Measurements from ENCODE around the gene CCR2.

The CCR2 gene

GRCh38 chr3:46354478-46354877 is 567 bp downstream of the CCR2 start:
- DNase-seq (ENCODE audit: low read depth, low spot score) = no peak

GRCh38 chr3:46354984-46355383 is 1.1 kb downstream of the CCR2 start:
- no peak for DNase-seq (ENCODE audit: low read depth, low spot score)

GRCh38 chr3:46356276-46356675 is 2.4 kb downstream of the CCR2 start:
- no peak for DNase-seq (ENCODE audit: low read depth, low spot score)

- no peak for DNase-seq (ENCODE audit: low read depth, low spot score)
These were observed 3.0 kb downstream of the CCR2 start for GRCh38 chr3:46356909-46357308.

- DNase-seq (ENCODE audit: low read depth, low spot score) = no peak
These were observed 4.6 kb downstream of the CCR2 start for GRCh38 chr3:46358466-46358865.

GRCh38 chr3:46359733-46360493 is 6.0 kb downstream of the CCR2 start:
- DNase-seq (ENCODE audit: low read depth, low spot score) = no peak

GRCh38 chr3:46360907-46361306 is 7.0 kb downstream of the CCR2 start:
- no peak for DNase-seq (ENCODE audit: low read depth, low spot score)

GRCh38 chr3:46361408-46362283 is 7.7 kb downstream of the CCR2 start:
- DNase-seq (ENCODE audit: low read depth, low spot score) = no peak

GRCh38 chr3:46365041-46365440 is 11.1 kb downstream of the CCR2 start:
- no peak for DNase-seq (ENCODE audit: low read depth, low spot score)

- DNase-seq (ENCODE audit: low read depth, low spot score) = no peak
These were observed 12.0 kb downstream of the CCR2 start for GRCh38 chr3:46365737-46366524.

- no peak for DNase-seq (ENCODE audit: low read depth, low spot score)
These were observed 13.9 kb downstream of the CCR2 start for GRCh38 chr3:46367811-46368210.

- DNase-seq (ENCODE audit: low read depth, low spot score) = no peak
These were observed 14.7 kb downstream of the CCR2 start for GRCh38 chr3:46368569-46368968.

- no peak for DNase-seq (ENCODE audit: low read depth, low spot score)
These were observed 15.2 kb downstream of the CCR2 start for GRCh38 chr3:46369151-46369550.

- no peak for DNase-seq (ENCODE audit: low read depth, low spot score)
These were observed 15.8 kb downstream of the CCR2 start for GRCh38 chr3:46369675-46370132.

- DNase-seq (ENCODE audit: low read depth, low spot score) = no peak
These were observed 17.1 kb downstream of the CCR2 start, which contains the start of gene CCR5 for GRCh38 chr3:46370839-46371518. Gene CCR5, plus strand, starts transcription at chr3:46370946. Its CDS starts 1,957 bp downstream, at chr3:46372903.

GRCh38 chr3:46371519-46372340 is 17.8 kb downstream of the CCR2 start:
- DNase-seq (ENCODE audit: low read depth, low spot score) = no peak

GRCh38 chr3:46372492-46373359 is 18.8 kb downstream of the CCR2 start:
- no peak for DNase-seq (ENCODE audit: low read depth, low spot score)

- DNase-seq (ENCODE audit: low read depth, low spot score) = no peak
These were observed 20.8 kb downstream of the CCR2 start for GRCh38 chr3:46374755-46375154.

GRCh38 chr3:46375218-46375617 is 21.3 kb downstream of the CCR2 start:
- DNase-seq (ENCODE audit: low read depth, low spot score) = no peak
